GM19025 (cell line): ENCODE results near the gene DLK2.
"Not testable (repeated sequence)": the region's sequence is repeated elsewhere in the genome, so short reads cannot be mapped to it uniquely, and the experiment has no call there.

Experiments used
- ATAC-seq: cut with Tn5 transposase; IDR thresholded peaks from one replicate; pipeline ENCODE4 v1.9.1; 2021; ENCODE audit warnings: mild to moderate bottlenecking, low read depth, moderate library complexity; ENCODE audit not compliant: unreplicated experiment

Gene DLK2

GRCh38 chr6:43432009-43432945 lies 23.1 kb downstream of the DLK2 start:
- no peak for ATAC-seq

- ATAC-seq, result no peak
Observed at GRCh38 chr6:43428874-43429273, 26.5 kb downstream of the DLK2 start.

GRCh38 chr6:43428112-43428570 lies 27.2 kb downstream of the DLK2 start:
- ATAC-seq, result no peak

- peak; percentile 93 for ATAC-seq
Observed at GRCh38 chr6:43427406-43428111, 27.8 kb downstream of the DLK2 start, which contains the start of gene ABCC10. Gene ABCC10 (plus strand): TSS chr6:43427541. CDS start chr6:43427979, 438 bp downstream.

GRCh38 chr6:43426928-43427405 lies 28.4 kb downstream of the DLK2 start:
- ATAC-seq, result no peak

GRCh38 chr6:43425083-43425482 lies 30.3 kb downstream of the DLK2 start:
- not testable (repeated sequence) for ATAC-seq

GRCh38 chr6:43421831-43422230 lies 33.5 kb downstream of the DLK2 start:
- no peak for ATAC-seq

- ATAC-seq, result no peak
Observed at GRCh38 chr6:43420012-43420709, 35.2 kb downstream of the DLK2 start.

GRCh38 chr6:43416935-43417334 lies 38.4 kb downstream of the DLK2 start:
- ATAC-seq, result no peak

- ATAC-seq, result not testable (repeated sequence)
Observed at GRCh38 chr6:43415275-43415674, 40.1 kb downstream of the DLK2 start.

GRCh38 chr6:43413002-43413401 lies 42.3 kb downstream of the DLK2 start:
- ATAC-seq, result no peak

- no peak for ATAC-seq
Observed at GRCh38 chr6:43412541-43412940, 42.8 kb downstream of the DLK2 start.

- not testable (repeated sequence) for ATAC-seq
Observed at GRCh38 chr6:43410776-43411175, 44.6 kb downstream of the DLK2 start.

- no peak for ATAC-seq
Observed at GRCh38 chr6:43408259-43408658, 47.1 kb downstream of the DLK2 start.

- no peak for ATAC-seq
Observed at GRCh38 chr6:43407296-43407695, 48.1 kb downstream of the DLK2 start.

- no peak for ATAC-seq
Observed at GRCh38 chr6:43405354-43405753, 50.0 kb downstream of the DLK2 start.

GRCh38 chr6:43402820-43403219 lies 52.5 kb downstream of the DLK2 start:
- no peak for ATAC-seq

GRCh38 chr6:43401730-43402129 lies 53.6 kb downstream of the DLK2 start:
- no peak for ATAC-seq
